Measurements from ENCODE around the gene LDLRAD4.

The LDLRAD4 gene

GRCh38 chr18:13566941-13567746, 348.6 kb downstream of the LDLRAD4 start:
- DNase-seq (ENCODE audit: low read depth in 1 of 2, low spot score in 1 of 2): peak; percentile 35 to 57
- TF ChIP-seq SPI1 (IDR thresholded peaks at IDR 0.05; ENCODE audit: borderline replicate concordance, low read depth): peak; percentile 19; the same call in 1 of the 2 replicates
- no peak for TF ChIP-seq GABPA (IDR thresholded peaks at IDR 0.05; ENCODE audit: low read depth)
- Histone ChIP-seq H3K4me3 (replicated peaks; ENCODE audit: insufficient read depth, low read length) (no peak overlapping the region), H3K27me3 (ENCODE audit: insufficient read depth, poor library complexity, severe bottlenecking) (no peaks in the 10 kb centered on the region), H3K27ac (replicated peaks) (peak overlapping the region; percentile 46)

GRCh38 chr18:13568443-13569392, 350.2 kb downstream of the LDLRAD4 start:
- H3K27me3 ChIP-seq (ENCODE audit: insufficient read depth, poor library complexity, severe bottlenecking): no peaks in the 10 kb centered on the region
- H3K27ac ChIP-seq (replicated peaks): no peak overlapping the region
- TF ChIP-seq SPI1 (IDR thresholded peaks at IDR 0.05; ENCODE audit: borderline replicate concordance, low read depth) (no peak), CTCF (IDR thresholded peaks at IDR 0.05; ENCODE audit: insufficient read depth, low read length) (no peak), POLR2AphosphoS5 (IDR thresholded peaks at IDR 0.05; ENCODE audit: low read depth) (no peak), GABPA (IDR thresholded peaks at IDR 0.05; ENCODE audit: low read depth) (no peak), REST (IDR thresholded peaks at IDR 0.05; ENCODE audit: insufficient replicate concordance, low read depth) (no peak)
- DNase-seq (ENCODE audit: low read depth in 1 of 2, low spot score in 1 of 2): no peak
- no peak overlapping the region for H3K4me3 ChIP-seq (replicated peaks; ENCODE audit: insufficient read depth, low read length)

GRCh38 chr18:13570216-13570615, 351.7 kb downstream of the LDLRAD4 start:
- no peaks in the 10 kb centered on the region for H3K27me3 ChIP-seq (ENCODE audit: insufficient read depth, poor library complexity, severe bottlenecking)
- H3K27ac ChIP-seq (replicated peaks): no peak overlapping the region
- TF ChIP-seq CTCF (IDR thresholded peaks at IDR 0.05; ENCODE audit: insufficient read depth, low read length) (no peak), GABPA (IDR thresholded peaks at IDR 0.05; ENCODE audit: low read depth) (no peak), SPI1 (IDR thresholded peaks at IDR 0.05; ENCODE audit: borderline replicate concordance, low read depth) (no peak), REST (IDR thresholded peaks at IDR 0.05; ENCODE audit: insufficient replicate concordance, low read depth) (no peak), POLR2AphosphoS5 (IDR thresholded peaks at IDR 0.05; ENCODE audit: low read depth) (no peak)
- H3K4me3 ChIP-seq (replicated peaks; ENCODE audit: insufficient read depth, low read length): no peak overlapping the region
- DNase-seq (ENCODE audit: low read depth in 1 of 2, low spot score in 1 of 2): no peak

Data from HL-60 (cell line).